ENCODE measurements around the gene CPOX.

The CPOX gene

DNA sequence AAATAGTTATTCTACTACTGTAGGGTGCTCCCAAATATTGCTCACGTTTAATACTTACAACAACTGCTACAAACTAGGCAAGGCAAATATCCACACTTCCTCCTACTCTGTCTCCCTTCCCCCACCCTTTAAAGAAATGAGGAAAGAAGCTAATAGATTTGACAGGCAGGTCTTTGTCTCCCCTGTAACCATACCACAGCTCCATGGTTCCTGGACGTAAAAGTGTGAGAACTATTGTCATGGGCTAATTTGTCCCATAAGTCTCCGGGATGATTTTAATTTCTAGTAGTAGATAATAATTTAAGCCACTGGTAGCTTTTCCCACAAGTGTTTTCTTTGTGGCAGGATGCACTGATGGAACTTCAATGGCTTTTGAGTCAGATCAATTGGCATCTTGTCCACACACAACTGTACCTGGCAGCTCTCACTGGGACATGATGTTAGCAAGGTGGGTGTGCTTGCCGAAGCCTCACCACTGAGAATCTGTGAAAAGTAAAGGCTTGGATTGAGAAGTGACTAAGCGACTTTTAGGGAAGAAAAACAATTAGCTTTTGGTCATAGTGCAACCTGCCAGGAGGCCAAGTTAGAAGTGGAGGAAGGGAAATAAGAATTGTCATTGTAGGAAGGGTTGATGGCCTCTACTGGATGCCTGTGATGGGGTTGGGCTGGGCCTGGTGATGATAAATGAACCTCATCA, 1.4 kb upstream of the CPOX start:
- DNase-seq = no peak

DNA sequence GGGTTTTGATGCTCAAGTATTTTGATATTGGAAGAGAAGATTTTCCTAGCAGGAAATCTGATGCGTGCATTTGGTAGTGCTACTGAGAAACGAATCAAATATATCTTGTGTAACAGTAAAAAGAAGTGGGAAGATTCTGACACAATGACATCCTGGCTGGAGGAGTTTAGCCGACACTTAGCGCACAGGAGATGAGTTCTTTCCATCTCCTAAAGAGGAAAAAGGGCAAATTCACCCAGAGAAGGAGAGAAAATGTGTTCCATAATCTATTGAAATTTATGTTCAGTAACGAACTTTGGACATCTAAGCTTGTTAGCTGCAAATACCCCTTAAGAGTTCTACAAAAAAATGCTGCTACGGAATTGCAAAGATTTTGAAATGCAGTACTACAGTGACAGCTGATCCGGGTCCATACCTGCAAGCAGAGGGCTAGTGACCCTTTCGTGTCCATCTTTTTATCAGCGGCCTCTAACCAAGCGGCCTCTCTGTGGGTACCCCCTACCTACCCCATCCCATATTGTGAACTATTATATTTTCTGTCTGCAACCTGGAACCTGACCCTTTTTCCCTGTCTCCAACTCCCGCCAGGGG, 971 bp downstream of the CPOX start:
- DNase-seq = no peak

DNA sequence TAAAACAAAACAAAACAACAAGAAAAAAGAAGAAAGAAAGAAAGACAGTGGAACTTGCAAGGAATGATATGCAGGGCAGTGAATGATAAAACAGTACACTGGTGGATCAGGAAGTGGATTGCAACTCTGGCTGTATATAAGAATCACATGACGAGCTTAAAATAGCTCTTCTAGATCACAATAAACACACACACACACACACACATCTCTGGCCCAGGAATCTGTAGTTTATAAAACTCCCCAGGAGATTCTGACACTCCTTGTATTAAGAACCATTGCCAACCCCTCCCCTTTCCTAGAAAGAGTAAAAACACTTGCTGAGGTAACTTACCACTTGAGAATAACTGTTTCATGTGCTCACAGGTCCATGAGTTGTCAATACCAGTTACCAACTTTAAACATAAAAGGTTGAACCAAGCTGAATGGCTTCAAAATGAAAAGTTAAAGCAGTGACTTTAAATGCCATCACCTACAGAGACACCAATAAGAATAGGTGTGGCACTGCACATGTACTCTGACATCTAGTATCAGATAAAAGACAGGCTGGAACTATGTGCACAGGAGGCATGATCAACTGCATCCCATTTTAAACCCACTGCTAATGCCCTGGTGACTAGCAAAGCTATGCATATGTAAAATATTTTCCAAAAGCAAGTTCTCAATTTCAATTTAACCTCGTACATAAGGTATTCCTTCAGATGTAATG, 3.9 kb downstream of the CPOX start:
- DNase-seq = no peak

DNA sequence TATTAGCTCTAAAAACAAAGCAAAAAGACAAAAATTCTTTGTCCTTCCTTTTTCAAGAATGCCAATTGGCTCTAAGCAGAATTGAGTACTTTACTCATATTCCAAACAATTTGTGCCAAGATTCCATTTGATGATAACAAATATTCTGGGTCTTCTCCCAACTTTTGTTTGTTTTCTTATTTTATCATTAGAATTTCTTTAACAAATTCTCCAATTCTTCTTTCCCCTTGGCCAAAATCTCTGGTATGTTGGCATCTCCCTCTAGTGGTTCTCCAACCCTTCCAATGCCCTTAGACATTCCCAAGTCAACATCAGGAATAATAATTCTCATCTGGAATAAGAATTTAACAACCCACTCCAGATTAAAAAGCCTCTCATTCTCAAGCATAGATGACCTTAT, 5.3 kb downstream of the CPOX start:
- DNase-seq = no peak

DNA sequence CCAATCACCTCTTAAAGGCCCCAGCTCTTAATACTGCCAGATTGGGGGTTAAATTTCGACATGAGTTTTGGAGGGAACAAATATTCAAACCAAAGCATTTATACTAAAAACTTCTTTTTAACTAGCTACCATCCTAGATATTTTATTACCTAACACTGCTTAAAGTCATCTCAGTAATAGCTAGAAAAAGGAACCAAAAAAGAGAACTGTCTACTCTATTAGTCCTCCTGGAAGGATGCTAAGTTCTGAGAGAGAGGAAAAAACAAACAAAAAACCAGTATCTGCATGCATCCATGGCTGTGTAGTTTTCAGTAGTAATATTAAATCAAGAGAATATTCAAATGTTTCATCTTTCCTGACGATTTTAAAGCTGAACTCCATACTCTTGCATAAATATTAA, 5.8 kb downstream of the CPOX start:
- DNase-seq = no peak

DNA sequence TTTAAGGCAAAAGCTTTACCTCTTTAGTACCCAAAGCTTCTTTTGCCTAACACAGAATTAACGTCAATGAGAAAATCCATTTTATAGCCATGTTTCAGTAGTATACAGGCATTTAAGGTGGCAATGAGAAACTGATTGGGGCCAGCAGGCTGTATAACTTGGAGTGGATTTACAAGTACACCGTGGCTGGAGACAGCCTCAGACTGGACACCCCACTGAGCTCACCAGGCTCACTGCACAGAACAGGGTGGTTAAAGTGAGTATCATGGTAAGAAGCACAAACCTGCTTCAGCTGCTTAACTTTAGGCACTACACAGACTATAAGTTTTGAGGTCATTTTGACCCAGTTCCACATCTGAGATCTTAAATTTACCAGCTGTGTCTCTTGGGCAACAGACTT, 8.9 kb downstream of the CPOX start:
- no peak for DNase-seq

DNA sequence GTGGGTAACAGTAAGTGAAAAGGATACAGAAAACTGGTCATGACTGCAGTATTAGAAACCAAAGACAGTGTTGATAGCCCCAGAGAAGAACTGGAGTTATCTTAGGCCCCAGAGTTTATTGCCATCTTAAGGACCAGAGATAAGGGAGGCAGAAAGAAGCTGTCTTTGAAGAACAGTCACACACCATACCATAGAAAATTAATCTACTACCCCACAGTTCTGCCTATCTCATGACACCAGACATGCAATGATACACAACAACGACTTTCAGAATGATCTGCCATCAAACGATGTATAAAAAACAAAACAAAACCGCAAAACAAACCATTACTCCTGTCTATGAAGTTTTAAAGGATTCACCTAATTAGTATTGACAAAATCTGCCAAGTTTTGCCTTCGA, 9.6 kb downstream of the CPOX start:
- no peak for DNase-seq

DNA sequence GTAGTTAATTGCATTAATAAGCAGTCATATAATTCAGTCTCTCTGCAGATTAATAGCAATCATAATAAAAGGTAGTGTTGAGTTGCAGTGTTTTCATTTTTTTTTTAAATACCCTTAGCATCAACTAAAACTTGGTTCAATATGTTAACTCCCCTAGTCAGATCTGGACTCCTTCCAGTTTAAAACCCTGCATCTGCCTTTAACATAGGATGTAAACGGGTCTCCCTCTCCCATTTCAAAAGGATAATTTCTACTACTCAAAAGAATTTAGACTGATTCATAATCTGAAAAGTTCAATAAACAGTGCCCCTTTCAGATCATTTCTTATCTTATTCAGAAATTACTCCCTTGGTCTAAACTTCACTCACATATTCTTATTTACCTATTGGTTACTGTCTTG, 11.4 kb downstream of the CPOX start:
- DNase-seq = no peak

DNA sequence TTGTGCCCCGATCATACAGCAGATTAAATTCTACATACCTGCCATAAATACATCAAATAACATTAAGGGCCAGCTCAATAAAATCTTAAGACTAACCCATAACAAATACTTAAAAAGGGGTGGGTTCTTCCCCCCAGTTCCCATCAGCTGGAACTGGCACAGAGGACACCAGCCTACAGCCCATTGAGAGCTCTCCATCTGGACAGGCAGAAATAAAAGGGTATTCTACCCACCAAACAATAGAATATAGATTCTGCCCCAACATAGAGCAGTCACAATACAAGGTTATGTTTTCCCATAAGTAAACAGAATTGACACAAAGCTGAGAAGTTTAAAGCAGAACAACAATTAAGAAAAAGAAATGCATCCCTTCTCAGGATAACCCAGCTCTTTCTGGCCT, 11.9 kb downstream of the CPOX start:
- no peak for DNase-seq

DNA sequence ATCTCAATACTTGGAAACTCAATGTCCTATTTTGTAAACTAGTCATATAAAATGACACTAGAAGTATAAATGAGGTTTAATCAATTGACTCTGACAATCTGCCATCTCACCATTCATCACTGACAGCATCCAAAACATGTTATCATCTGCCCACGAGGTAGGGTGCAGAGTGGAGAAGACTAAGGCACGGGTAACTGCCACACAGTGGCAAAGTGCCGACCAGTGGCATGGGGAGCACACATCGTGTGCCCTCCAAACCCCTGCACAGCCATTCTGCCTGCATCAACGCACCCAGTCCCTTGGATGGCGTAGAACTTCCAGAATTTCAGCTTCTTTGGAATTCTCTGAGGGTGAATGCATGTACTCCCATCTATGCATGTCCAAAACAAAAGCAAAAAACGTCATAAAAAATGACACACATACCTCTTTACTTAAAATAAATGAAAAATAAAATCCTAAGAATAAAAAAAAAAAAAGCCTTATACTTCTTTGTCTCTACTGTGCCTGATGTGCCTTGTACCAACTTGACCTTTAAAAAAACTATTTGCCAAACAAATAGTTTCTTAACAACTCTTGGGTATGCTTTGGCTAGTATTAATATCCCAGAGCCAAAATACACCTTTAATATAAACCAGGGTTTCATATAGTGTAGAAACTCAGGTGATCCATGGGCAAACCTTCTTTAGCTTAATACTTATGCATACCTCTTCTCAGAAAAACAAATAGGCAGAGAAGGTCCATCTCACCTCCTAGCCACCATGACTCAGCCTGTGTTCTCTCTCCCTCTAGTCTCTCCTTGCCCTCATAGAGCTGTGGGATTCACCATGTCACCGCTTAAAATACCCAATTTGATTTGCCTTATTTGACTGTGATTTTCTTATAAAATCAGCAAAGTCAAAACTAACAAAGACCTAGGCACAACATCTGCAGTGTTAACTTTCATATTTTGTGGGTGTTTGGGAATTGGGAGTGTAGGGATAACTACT, 12.7 kb downstream of the CPOX start:
- no peak for DNase-seq

DNA sequence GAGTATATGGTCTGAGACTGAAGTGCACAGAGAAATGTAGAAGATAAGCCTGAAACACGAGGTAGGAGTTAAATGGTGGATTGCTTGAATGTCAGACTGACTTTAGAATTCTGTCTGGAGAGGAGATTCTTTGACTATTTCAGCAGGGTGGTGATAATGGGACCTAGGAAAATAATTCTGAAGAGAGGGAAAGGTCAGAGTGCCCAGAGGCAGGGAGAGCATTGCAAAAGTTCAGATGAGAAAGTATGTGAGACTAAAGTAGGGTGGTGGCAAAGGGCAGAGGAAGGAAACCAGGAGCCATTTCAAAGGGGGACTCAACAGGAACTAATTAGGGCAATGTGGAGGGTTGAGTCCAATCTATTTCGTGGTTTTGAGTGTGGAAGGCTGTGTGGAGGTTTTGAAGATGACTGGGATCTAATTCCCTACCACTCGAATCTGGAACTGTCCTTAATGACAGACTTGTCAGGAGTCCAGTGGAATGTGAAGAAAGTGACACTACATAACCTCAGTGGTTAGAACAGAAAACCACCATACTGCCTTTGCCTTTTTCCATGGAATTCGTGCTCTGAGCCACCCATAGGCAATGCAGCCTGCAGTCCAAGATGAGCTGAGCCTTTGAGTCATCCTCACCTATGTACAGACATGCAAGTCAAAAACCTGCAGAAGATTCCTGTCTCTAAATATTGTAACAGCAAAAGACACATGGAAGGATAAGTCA, 16.1 kb downstream of the CPOX start:
- no peak for DNase-seq

DNA sequence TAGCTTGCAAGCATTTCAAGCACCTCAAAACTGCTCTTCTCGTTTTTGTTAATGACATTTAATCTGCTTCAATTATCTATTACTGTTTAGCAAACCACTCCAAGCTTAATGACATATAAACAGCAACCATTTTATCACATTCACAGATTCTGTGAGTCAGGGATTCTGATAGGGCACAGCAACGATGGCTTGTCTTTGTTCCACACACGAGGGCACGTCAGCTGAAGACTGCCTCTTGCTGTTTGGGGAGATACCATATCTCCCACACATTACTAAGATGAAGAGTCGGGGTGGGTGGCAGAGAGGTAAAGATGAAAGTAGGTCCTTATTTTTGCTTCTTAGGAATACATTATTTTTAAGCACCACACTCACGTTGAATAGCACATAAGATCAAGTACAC, 19.3 kb downstream of the CPOX start:
- no peak for DNase-seq

DNA sequence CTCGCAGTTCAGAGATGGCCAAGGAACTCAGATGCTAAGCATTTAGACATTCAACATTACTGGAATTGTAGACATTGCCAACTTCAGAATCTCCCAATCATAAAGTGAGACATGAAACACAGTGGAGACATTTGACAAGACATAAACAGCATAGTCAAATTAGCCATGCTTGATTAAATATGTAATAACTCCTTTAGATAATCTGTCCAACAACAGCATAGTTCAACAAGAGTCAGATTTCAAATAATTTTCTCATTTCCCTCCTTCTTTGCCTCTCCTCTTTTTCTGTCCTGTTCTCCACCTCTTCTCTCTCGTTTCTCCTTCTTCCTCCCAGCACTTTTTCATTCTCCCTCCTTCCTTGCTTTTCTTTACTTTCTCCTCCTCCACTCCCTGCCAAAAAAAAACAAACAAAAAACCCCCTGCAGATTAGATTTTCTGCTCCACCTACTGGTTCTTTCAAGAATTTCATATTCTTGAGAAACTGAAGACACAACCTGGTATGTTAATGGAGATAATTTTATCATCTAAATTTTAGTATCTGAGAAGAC, 20.2 kb downstream of the CPOX start:
- DNase-seq = no peak

DNA sequence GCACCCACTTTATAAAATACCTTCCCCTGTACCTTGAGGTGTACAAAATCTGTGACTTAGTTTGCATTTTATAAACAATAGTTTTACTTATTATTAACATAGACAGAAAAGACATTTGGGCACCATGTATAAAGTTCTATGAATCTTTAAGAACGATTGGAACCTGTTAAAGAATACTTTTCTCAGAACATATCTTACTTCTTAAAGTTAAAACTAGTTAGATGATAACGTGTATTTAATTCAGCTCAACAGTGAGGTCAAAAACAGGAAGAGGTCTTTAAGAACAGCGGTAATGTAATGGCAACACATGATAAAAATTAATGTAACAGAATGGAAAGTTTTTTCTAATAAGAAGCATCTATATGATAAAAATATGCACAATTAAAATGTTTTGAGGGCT, 25.0 kb downstream of the CPOX start:
- no peak for DNase-seq

DNA sequence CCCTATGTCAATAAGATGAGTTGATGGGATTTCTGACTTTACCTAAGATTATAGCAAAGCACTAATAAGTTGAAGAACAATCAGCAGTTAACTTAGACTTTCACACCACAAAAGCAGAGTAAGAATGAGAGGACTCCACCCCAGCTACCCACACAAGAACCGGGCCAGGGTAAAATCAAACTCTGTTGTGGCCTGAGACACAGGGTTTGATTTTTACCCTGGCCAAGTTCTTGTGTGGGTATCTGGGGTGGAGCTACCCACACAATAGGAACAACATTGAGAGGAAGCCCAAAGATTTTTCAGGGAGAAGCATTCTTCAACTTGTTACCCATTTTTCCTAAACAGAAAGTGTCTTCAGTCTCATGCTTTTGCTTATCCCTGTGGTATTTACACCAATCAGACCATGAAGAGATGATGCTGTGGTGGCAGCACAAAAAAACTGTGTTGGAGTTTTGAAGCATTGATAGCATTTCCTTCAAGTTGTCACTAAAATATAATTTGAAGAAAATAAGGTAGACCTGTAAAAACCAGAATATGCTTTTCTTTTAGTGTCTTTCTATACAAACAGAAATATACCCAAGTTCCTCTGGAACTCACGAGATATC, 25.6 kb downstream of the CPOX start:
- no peak for DNase-seq

DNA sequence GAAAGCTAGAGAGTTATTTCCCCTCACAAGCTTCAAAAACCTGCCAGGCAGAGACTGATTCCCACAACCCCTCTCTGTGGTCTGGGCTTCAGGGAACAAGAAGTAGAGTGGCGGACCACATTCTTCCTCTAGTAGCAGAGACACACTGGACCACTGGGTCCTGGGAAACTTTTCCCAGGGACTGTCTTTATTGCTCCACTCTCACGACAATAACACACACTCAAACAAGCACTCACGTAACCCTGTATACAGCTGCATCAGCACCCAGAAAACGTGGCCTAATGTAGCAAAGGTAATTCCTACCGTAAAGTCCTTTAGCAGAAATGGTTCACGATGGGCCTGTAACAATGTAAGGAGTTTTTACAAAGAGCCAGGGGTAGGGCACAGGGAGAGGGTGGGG, 27.6 kb downstream of the CPOX start:
- DNase-seq = no peak

DNA sequence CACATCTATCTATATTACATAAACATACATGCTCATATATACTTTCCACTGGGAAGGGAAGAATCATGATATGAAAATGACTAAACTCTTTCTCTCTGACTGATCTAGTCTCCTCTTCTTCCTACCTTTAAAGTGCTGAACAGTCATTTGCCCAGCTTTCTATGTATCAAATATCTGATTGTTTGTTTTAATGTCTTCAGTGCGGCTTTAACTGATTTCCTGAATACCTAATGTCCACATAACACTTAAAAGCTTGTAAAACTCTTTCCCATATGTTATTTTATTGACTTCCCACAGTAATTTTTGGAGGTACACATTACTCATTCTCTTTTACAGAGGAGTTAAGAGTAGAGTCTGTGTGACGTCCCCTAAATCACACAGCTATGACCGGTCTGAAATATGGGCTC, 28.2 kb downstream of the CPOX start:
- DNase-seq = no peak

DNA sequence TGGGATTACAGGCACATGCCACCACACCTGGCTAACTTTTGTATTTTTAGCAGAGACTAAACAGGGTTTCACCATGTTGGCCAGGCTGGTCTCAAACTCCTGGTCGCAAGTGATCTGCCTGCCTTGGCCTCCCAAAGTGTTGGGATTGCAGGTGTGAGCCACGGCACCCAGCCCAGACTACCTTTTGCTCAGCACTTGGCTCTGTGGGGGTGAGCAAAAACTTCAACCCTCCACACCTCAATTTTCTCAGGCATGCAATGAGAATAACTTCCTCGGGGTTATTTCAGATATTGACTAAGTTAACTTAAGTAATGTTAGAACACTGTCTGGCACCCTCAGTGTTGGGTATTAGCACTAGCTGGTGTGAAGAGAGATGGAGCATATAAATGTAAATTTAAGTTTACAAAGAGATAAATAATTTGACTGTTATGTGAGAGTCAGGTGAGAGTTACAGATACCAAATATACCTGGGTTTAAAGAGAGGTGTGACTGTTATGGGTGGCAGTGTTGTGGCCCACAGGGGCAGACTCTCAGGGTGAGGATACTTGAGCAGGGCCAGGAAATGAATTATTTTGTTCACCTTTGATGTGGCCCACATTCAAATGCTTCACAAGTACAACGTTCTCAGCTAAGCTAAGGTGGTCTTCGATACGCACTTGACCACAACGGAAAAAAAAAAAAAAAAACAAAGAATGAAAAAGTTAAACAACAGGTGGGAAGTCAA, 29.0 kb downstream of the CPOX start:
- DNase-seq = no peak

DNA sequence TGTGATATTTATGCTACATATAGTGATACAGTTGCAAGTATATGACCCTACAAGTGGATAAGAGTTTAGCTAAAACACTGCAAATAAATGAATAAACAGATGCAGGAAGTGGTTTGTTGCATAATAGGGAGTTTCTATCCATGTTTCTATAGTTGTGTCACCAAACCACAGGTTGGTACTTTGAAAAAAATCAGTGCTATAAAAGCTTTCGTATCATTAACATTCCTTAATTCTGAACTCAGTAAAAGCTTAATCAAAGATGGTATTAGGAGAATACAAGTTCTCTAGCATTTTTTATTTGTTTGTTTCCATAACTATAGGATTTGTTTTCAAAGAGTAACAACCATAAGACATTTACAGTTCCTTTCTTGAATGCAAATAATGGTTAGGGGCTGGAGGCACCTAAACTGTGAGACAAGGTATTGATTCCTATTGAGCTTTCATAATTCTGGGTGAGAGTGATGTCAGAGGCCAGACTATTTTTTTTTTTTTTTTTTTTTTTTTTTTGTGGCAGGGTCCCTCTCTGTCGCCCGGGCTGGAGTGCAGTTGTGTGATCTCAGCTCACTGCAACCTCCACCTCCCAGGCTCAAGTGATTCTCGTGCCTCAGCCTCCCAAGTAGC, 29.6 kb downstream of the CPOX start:
- no peak for DNase-seq

DNA sequence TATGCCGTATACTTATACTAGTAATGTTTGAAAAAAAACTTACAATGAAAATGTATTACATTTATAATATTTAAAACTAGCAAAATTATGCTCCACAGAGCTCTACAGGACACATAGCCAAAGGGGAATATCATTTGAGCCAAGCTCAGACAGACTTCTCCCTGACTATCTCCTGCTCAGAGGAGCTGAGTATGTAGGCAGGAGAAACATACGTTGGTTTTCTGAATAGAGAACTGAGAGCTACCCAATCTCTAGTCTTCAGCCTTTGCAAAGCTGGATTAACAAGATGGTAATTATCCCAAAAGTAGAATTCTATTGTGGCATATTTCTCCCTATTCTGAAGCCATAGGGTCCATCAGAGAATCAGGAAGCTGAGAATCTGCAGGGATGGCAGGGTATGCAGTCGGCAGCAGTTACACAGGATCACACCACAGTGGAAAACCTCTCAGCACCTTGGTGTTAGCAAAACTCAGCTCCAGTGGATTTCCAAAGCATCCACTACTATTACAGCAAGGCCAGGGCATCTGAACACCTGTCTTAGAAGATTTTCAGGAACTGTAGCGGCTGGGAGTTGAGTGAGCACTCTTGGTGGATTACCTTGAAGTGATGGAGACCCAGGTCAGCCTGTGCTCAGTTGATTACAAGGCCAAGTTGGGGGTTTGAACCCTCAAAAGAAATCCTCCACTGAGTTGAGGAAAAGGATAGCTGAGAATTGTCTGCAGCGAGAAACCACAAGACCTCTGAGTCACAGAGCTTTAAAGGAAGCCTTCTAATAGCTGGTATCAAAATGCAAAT, 31.5 kb downstream of the CPOX start:
- no peak for DNase-seq
